Peyer's patch (tissue), 4 donors: ENCODE results near the gene TAS1R2. TPM values are rescaled to one million over a fixed set of nuclear protein-coding genes. Genes with fewer than 3 reads are reported as not detected.

Experiments
- DNase-seq, 3 donors: peaks; one replicate each; pipeline ENCODE4 v3.0.0-alpha.2; 2017 to 2019
- H3K27ac ChIP-seq, 4 donors: fragments of 200-600 bp; sonication (generic); one replicate each; pipeline ENCODE4 v1.5.1; 2016 to 2019
- H3K27me3 ChIP-seq, 2 donors: fragments of 200-600 bp; sonication (generic); one replicate each; pipeline ENCODE4 v1.5.1; 2019
- H3K36me3 ChIP-seq, 3 donors: fragments of 200-600 bp; sonication (generic); one replicate each; pipeline ENCODE4 v1.5.1; 2016 to 2019
- H3K4me1 ChIP-seq, 4 donors: fragments of 200-600 bp; sonication (generic); one replicate each; pipeline ENCODE4 v1.5.1; 2016 to 2019
- H3K4me3 ChIP-seq, 4 donors: fragments of 200-600 bp; sonication (generic); 1 replicate in 3 of 4; 2 replicates in 1 of 4; pipeline ENCODE4 v1.5.1; 2016 to 2019; ENCODE audit warnings: mild to moderate bottlenecking in 1 of 4
- H3K9me3 ChIP-seq, 4 donors: fragments of 200-600 bp; sonication (generic); one replicate each; pipeline ENCODE4 v1.5.1; 2016 to 2019; ENCODE audit warnings: mild to moderate bottlenecking in 1 of 4
- POLR2A ChIP-seq, 2 donors: fragments of 450-650 bp; IDR thresholded peaks; one replicate each; pipeline ENCODE4 v1.5.1; 2017; ENCODE audit warnings: antibody characterized with exemption in 2 of 2, mild to moderate bottlenecking in 2 of 2, moderate library complexity in 2 of 2
- total RNA-seq, 4 donors: library from RNA; depleted of rRNA; stranded (reverse); fragments of >200 nt; gene quantifications; one replicate each; pipeline ENCODE4 v1.1.0, GENCODE V29; 2016
- TF ChIP-seq, protein P1 (sequence below), 6 experiments: fragments of 450-650 bp in 4 of 6; fragments of 200-600 bp in 2 of 6; sonication (generic) in 1 of 6; IDR thresholded peaks; one replicate each; pipeline ENCODE4 v1.5.1; 2017 to 2019; ENCODE audit warnings: antibody characterized with exemption in 6 of 6, mild to moderate bottlenecking in 3 of 6, moderate library complexity in 1 of 6

Gene TAS1R2
- total RNA-seq, 4 donors from 2014 or later, result 0.35 TPM; not detected in 3

DNA sequence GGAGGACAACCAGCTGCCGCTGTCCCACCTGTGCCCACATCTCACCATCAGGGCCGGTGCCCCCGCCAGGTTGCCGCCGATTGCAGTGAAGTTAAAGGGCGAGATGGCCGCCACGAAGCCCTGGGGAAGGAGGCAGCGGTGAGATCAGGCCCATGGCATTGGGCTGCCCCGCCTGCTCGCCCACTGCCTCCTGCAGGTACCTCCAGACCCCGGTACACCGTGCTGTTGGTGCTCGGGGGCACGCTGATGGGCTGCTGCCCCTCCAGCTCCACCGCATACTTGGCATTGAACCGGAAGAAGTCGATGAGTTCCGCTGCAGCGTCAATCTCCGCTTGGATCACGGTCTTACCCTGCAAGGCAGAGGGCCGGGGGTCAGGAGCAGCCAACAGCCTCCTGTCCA lies 23.6 kb upstream of the TAS1R2 start:
- TF ChIP-seq, protein P1, sequence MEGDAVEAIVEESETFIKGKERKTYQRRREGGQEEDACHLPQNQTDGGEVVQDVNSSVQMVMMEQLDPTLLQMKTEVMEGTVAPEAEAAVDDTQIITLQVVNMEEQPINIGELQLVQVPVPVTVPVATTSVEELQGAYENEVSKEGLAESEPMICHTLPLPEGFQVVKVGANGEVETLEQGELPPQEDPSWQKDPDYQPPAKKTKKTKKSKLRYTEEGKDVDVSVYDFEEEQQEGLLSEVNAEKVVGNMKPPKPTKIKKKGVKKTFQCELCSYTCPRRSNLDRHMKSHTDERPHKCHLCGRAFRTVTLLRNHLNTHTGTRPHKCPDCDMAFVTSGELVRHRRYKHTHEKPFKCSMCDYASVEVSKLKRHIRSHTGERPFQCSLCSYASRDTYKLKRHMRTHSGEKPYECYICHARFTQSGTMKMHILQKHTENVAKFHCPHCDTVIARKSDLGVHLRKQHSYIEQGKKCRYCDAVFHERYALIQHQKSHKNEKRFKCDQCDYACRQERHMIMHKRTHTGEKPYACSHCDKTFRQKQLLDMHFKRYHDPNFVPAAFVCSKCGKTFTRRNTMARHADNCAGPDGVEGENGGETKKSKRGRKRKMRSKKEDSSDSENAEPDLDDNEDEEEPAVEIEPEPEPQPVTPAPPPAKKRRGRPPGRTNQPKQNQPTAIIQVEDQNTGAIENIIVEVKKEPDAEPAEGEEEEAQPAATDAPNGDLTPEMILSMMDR (IDR thresholded peaks at IDR 0.05), result no peak
- no peak for TF ChIP-seq POLR2A (IDR thresholded peaks at IDR 0.05)
- no peak overlapping the region for H3K27ac ChIP-seq
- no peaks in the 10 kb centered on the region for H3K36me3 ChIP-seq

DNA sequence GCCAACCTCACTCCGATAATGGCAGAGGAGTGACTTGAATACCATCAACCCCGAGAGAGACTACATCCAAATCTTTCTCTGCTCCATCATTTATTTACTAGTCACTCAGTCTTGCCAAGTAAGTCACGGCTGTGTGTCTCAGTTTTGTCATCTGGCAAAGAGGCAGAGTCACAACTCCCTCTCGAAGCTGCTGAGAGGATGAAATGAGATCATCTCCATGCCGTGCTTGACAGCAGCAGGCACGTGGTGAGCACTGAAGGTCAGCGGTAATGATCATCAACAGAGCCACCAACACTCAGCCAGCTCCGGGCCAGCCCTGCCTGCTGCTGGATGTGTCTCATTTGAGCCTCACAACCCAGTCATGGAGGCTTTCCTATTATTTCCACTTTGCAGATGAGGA lies 23.0 kb upstream of the TAS1R2 start:
- Histone ChIP-seq H3K4me3 (no peak overlapping the region), H3K36me3 (no peaks in the 10 kb centered on the region), H3K27ac (no peak overlapping the region), H3K4me1 (no peaks in the 10 kb centered on the region), H3K27me3 (no peaks in the 10 kb centered on the region), H3K9me3 (no peaks in the 10 kb centered on the region)
- no peak for TF ChIP-seq POLR2A (IDR thresholded peaks at IDR 0.05)
- TF ChIP-seq, protein P1 (IDR thresholded peaks at IDR 0.05), result no peak
- no peak for DNase-seq

More for the DNA sequence above, 23.6 kb upstream of the TAS1R2 start:
- H3K9me3 ChIP-seq, result no peaks in the 10 kb centered on the region
- no peaks in the 10 kb centered on the region for H3K27me3 ChIP-seq
- no peak overlapping the region for H3K4me3 ChIP-seq
- no peaks in the 10 kb centered on the region for H3K4me1 ChIP-seq
- no peak for DNase-seq

DNA sequence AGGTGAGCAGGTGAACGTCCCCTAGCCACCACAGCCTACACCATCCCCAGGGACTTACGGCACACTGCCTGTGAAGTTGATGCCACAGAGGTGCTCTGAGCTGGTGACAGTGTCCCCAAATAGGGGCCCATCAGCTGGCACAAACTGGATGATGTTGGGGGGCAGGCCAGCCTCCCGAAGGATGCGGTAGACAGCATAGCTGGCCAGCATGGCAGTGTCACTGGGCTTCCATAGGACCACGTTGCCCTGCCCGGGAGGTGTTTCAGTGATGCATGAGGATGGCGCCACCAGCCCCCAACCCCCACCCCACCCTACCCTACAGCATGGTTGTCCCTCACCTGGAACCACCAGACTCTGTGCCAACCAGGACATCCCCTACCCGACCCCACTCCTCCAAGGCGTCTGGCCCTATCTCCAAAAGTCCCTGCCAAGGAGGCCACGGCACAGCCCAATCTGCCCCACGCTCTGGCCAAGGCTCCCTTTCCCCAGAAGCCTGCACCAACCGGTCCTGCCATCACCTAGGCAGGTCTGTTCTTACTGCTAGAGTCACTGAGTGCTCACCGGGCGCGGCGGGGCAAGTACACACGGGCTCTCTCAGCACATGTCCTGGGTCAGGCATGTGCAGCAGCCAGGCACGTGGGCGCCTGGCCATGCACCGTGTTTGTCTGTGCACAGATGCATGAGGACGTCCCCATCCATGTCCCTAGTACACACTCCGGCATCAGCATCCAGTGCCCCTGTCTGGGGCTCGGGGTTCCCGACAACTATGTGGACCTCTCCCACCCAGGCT lies 22.4 kb upstream of the TAS1R2 start:
- Histone ChIP-seq H3K4me3 (no peak overlapping the region), H3K36me3 (no peaks in the 10 kb centered on the region), H3K9me3 (no peaks in the 10 kb centered on the region), H3K27ac (no peak overlapping the region), H3K27me3 (no peaks in the 10 kb centered on the region), H3K4me1 (no peaks in the 10 kb centered on the region)
- DNase-seq, result no peak
- TF ChIP-seq, protein P1 (IDR thresholded peaks at IDR 0.05), result no peak

DNA sequence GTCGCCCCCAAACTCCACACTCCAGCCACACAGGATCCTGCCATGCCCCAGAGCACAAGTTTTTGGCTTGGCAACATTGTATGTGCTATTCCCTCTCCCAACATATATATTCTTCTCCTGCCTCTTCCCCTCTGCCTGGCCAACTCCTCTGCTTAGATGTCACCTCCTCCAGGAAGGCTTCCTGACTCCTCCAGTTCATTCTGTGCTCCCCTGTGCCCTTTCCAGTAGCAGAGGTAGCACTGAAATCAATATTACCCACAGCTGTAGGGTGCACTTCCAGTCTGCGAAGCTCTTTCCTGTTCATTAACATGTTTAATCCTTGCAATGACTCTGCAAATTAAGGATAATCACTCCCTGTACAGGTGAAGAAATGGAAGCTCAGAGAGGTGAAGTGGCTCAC lies 21.7 kb upstream of the TAS1R2 start:
- DNase-seq, result no peak
- Histone ChIP-seq H3K4me1 (no peaks in the 10 kb centered on the region), H3K27ac (no peak overlapping the region), H3K4me3 (no peak overlapping the region), H3K27me3 (no peaks in the 10 kb centered on the region), H3K36me3 (no peaks in the 10 kb centered on the region), H3K9me3 (no peaks in the 10 kb centered on the region)
- TF ChIP-seq, protein P1 (IDR thresholded peaks at IDR 0.05), result no peak
- no peak for TF ChIP-seq POLR2A (IDR thresholded peaks at IDR 0.05)

DNA sequence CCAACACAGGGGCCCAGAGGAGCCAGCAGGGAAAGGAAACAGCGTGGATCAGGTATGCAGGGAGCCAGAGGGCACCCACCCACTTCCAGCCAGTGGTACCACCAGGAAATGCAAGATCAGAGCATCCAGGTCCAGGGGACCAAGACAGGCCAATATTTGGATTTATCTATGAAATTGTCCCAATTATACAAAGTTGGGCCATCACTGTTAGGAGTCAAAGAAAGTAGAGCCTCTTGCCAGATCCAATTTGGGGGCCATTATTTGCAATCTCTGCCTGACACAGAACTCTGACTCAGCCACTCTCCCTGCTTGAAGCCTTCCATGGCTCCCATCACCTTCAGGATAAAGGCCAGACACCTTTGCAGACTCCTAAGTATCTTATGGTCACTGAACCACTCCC lies 21.1 kb upstream of the TAS1R2 start:
- TF ChIP-seq POLR2A (IDR thresholded peaks at IDR 0.05), result no peak
- TF ChIP-seq, protein P1 (IDR thresholded peaks at IDR 0.05), result no peak
- Histone ChIP-seq H3K27ac (no peak overlapping the region), H3K27me3 (no peaks in the 10 kb centered on the region), H3K36me3 (no peaks in the 10 kb centered on the region), H3K4me3 (no peak overlapping the region), H3K4me1 (no peaks in the 10 kb centered on the region), H3K9me3 (no peaks in the 10 kb centered on the region)
- no peak for DNase-seq
